GM12878 (cell line): ENCODE measurements around the gene DIP2C. TPM values are rescaled to one million over a fixed set of nuclear protein-coding genes. Genes with fewer than 3 reads are reported as not detected.

Source experiments
- ATAC-seq: fragments of 200-7000 bp; cut with Tn5 transposase; 3 replicates; pipeline ENCODE4 v1.9.1; 2020; ENCODE audit warnings: mild to moderate bottlenecking, moderate library complexity
- BruUV-seq: library from RNA; stranded (reverse); fragments of 400-500 nt; replicated peaks from 2 replicates; lab custom pipeline; 2021; lab: Mats Ljungman, UMichigan
- CTCF ChIA-PET: fragments of 300-600 bp; sonication (Branson Sonifier 250); formaldehyde crosslinking; extraction: SDS; loops from one replicate; lab custom pipeline; 2021; ENCODE audit warnings: inconsistent platforms; lab: Yijun Ruan, JAX
- POLR2A ChIA-PET: fragments of 350-600 bp; formaldehyde crosslinking; extraction: SDS; loops from one replicate; lab custom pipeline; 2021; ENCODE audit warnings: inconsistent platforms; lab: Charles Lee
- RAD21 ChIA-PET: fragments of 300-600 bp; sonication (Branson Sonifier 250); formaldehyde crosslinking; loops from one replicate; lab custom pipeline; 2023; ENCODE audit warnings: antibody characterized with exemption; ENCODE audit not compliant: unreplicated experiment; lab: Charles Lee
- SMC1A ChIA-PET: fragments of 300-600 bp; sonication (Branson Sonifier 250); formaldehyde crosslinking; loops from one replicate; lab custom pipeline; 2023; ENCODE audit not compliant: unreplicated experiment, uncharacterized antibody; lab: Charles Lee
- DNase-seq: peaks from one replicate; pipeline ENCODE4 v3.0.0-alpha.2; 2011; ENCODE audit warnings: low read depth, low spot score
- FAIRE-seq: peaks from 3 replicates; lab custom pipeline; 2011; peaks lifted over from hg19 to GRCh38; lab: Jason Lieb, UNC
- H2AFZ ChIP-seq: 2 replicates; pipeline ENCODE4 v1.6.0; 2011; ENCODE audit warnings: low read depth, low read length, control low read depth; ENCODE audit not compliant: control insufficient read depth
- H3K27ac ChIP-seq: 2 replicates; pipeline ENCODE4 v1.5.1; 2011; ENCODE audit warnings: control low read depth; ENCODE audit not compliant: control insufficient read depth, insufficient read depth
- H3K27me3 ChIP-seq, 2 experiments: replicated peaks in 1 of 2; 2 replicates each; pipeline versions ENCODE4 v1.6.0 to v1.6.1; 2011; ENCODE audit warnings: low read length in 1 of 2; ENCODE audit not compliant: control insufficient read depth in 2 of 2, insufficient read depth in 2 of 2
- H3K36me3 ChIP-seq, 2 experiments: 2 replicates each; pipeline ENCODE4 v1.5.1; 2011; ENCODE audit warnings: low read length in 1 of 2; ENCODE audit not compliant: control insufficient read depth in 2 of 2, insufficient read depth in 2 of 2
- H3K4me1 ChIP-seq: 2 replicates; pipeline ENCODE4 v1.6.1; 2011; ENCODE audit warnings: mild to moderate bottlenecking, low read length, moderate library complexity, mixed read lengths; ENCODE audit not compliant: control insufficient read depth, insufficient read depth
- H3K4me2 ChIP-seq: 2 replicates; pipeline ENCODE4 v1.6.0; 2011; ENCODE audit warnings: control low read depth; ENCODE audit not compliant: control insufficient read depth, insufficient read depth
- H3K4me3 ChIP-seq: fragments of 200-600 bp; sonication (generic); 2 replicates; pipeline ENCODE4 v1.5.1; 2016
- H3K79me2 ChIP-seq: 2 replicates; pipeline ENCODE4 v1.6.0; 2011; ENCODE audit warnings: low read length; ENCODE audit not compliant: control insufficient read depth, insufficient read depth
- H3K9ac ChIP-seq: 2 replicates; pipeline ENCODE4 v1.8.0; 2011; ENCODE audit warnings: low read length, control low read depth, mixed read lengths; ENCODE audit not compliant: control insufficient read depth, insufficient read depth
- H3K9me3 ChIP-seq: replicated peaks from 3 replicates; pipeline ENCODE4 v1.5.1; 2011; ENCODE audit warnings: mild to moderate bottlenecking, low read length; ENCODE audit not compliant: control insufficient read depth, insufficient read depth
- H4K20me1 ChIP-seq: 2 replicates; pipeline ENCODE4 v1.6.0; 2011; ENCODE audit not compliant: control insufficient read depth, insufficient read depth
- CEBPB ChIP-seq, 2 experiments: fragments of 150-350 bp in 1 of 2; IDR thresholded peaks; 2 replicates each; pipeline ENCODE4 v1.6.1; 2012 to 2014; ENCODE audit warnings: low read depth in 2 of 2, low read length in 2 of 2, borderline replicate concordance in 1 of 2, inconsistent platforms in 1 of 2
- EZH2 ChIP-seq: IDR thresholded peaks from 2 replicates; pipeline ENCODE4 v1.6.1; 2012; ENCODE audit warnings: low read depth, mild to moderate bottlenecking, control low read depth, inconsistent platforms, low read length, borderline replicate concordance; ENCODE audit not compliant: control insufficient read depth
- GATAD2B ChIP-seq: fragments of 450-650 bp; conservative IDR thresholded peaks from 2 replicates; pipeline ENCODE4 v1.6.1; 2017; ENCODE audit warnings: low read depth, mild to moderate bottlenecking, moderate library complexity
- KDM1A ChIP-seq: fragments of 200-600 bp; sonication (generic); IDR thresholded peaks from 2 replicates; pipeline ENCODE4 v1.6.1; 2016; ENCODE audit warnings: borderline replicate concordance
- LARP7 ChIP-seq: fragments of 450-650 bp; IDR thresholded peaks from 2 replicates; pipeline ENCODE4 v1.6.1; 2017; ENCODE audit warnings: mild to moderate bottlenecking
- PAX5 ChIP-seq: IDR thresholded peaks from 2 replicates; pipeline ENCODE4 v1.6.1; 2011; ENCODE audit warnings: low read depth, low read length, borderline replicate concordance
- RAD21 ChIP-seq: IDR thresholded peaks from 2 replicates; pipeline ENCODE4 v1.6.1; 2011; ENCODE audit warnings: mild to moderate bottlenecking, low read depth, low read length, moderate library complexity; ENCODE audit not compliant: insufficient read depth
- SMARCA5 ChIP-seq: fragments of 450-650 bp; IDR thresholded peaks from 2 replicates; pipeline ENCODE4 v1.6.1; 2017; ENCODE audit warnings: mild to moderate bottlenecking
- SREBF2 ChIP-seq: IDR thresholded peaks from 2 replicates; pipeline ENCODE4 v1.6.1; 2012; ENCODE audit warnings: mild to moderate bottlenecking, low read length
- TBL1XR1 ChIP-seq: IDR thresholded peaks from 2 replicates; pipeline ENCODE4 v1.6.1; 2012; ENCODE audit warnings: low read depth, low read length, improper control_type of control experiment
- TCF3 ChIP-seq: IDR thresholded peaks from 2 replicates; pipeline ENCODE4 v1.6.1; 2012; ENCODE audit warnings: low read depth, mild to moderate bottlenecking, low read length, borderline replicate concordance; ENCODE audit not compliant: insufficient read depth
- ZNF207 ChIP-seq: fragments of 450-650 bp; IDR thresholded peaks from 2 replicates; pipeline ENCODE4 v1.6.1; 2014; ENCODE audit warnings: antibody characterized with exemption, mild to moderate bottlenecking, borderline replicate concordance
- WGBS: methylation state at CpG from one replicate; pipeline ENCODE4 v1.1.6; 2016; ENCODE audit warnings: low lambda C conversion rate; ENCODE audit not compliant: insufficient replicate concordance, insufficient coverage; ENCODE audit errors: missing lambda C conversion rate; 5-methylcytosine and 5-hydroxymethylcytosine counted together
- in situ Hi-C: fragments of 300-500 bp; cut with MboI; formaldehyde crosslinking; loops from 9 replicates; pipeline ENCODE4 v1.14.3; 2018; ENCODE audit warnings: mixed read lengths
- intact Hi-C: fragments of 100-400 bp; cut with micrococcal nuclease; formaldehyde crosslinking; loops from one replicate; pipeline ENCODE4 v1.14.2; 2022; ENCODE audit not compliant: unreplicated experiment
- polyA plus RNA-seq, 11 experiments: library from polyadenylated mRNA; depleted of rRNA in 4 of 11; unstranded in 6 of 11; stranded (reverse) in 5 of 11; fragments of >200 nt; fragmentation: Nextera tagmentation in 4 of 11; fragmentation: Illumina TruSeq in 1 of 11; extraction: Ambion mirVana in 4 of 11; extraction: Trizol in 1 of 11; gene quantifications; 1 replicate in 1 of 11; 2 replicates in 10 of 11; pipeline versions ENCODE4 v1.2.1 to v1.2.3, GENCODE V29; 2011 to 2016; ENCODE audit warnings: inconsistent platforms in 2 of 11, missing spikeins in 2 of 11, low read depth in 1 of 11
- total RNA-seq, 4 experiments: library from RNA; depleted of rRNA in 3 of 4; stranded (reverse); fragments of >200 nt in 3 of 4; fragmentation: Illumina TruSeq in 1 of 4; extraction: Trizol in 1 of 4; gene quantifications; 2 replicates each; pipeline versions ENCODE4 v1.2.1 to v1.2.3, GENCODE V29; 2013 to 2021

Gene DIP2C
- total and polyA plus RNA-seq, 10 of the 15 experiments (the other 5 are each of a cell fraction or from before 2014, with no cell fraction given): 0.01 to 0.10 (median 0.06) TPM

DNA sequence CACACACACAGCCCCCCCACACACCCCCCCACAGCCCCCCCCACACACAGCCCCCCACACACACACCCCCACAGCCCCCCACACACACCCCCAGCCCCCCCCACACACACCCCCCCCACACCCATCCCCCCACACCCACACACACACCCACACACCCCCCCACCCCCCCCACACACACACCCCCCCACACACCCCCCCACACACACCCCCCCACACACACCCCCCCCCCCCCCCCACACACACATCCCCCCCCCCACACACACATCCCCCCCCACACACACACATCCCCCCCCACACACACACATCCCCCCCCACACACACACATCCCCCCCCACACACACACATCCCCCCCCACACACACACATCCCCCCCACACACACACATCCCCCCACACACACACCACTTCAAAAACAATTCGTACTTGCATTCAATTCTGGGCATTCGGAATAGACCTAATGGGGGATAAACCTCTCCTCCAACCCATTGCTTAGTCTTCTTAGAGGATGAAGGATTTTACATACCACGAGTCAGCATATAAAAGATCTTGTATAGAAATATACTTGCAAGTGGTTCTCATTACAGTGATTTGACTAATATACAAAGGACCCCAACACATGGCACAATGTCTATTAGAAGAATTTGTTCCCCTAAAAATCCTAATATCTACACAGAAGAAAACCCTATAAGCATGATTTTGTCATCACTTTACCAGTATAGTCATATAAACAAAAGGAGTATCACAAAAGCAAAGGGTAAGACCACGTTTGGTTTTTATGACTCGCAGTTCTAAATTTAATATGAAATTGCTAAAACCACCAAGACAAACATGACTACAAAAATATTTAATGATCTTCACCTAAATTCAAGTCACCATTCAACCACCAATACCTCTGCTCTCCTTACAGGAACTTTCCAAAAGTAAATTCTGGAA is 80.9 kb downstream of the DIP2C start (continued):
- TF ChIP-seq GATAD2B: no peak
- TF ChIP-seq TBL1XR1: no peak
- no peak for TF ChIP-seq SREBF2
- no peak for TF ChIP-seq ZNF207

DNA sequence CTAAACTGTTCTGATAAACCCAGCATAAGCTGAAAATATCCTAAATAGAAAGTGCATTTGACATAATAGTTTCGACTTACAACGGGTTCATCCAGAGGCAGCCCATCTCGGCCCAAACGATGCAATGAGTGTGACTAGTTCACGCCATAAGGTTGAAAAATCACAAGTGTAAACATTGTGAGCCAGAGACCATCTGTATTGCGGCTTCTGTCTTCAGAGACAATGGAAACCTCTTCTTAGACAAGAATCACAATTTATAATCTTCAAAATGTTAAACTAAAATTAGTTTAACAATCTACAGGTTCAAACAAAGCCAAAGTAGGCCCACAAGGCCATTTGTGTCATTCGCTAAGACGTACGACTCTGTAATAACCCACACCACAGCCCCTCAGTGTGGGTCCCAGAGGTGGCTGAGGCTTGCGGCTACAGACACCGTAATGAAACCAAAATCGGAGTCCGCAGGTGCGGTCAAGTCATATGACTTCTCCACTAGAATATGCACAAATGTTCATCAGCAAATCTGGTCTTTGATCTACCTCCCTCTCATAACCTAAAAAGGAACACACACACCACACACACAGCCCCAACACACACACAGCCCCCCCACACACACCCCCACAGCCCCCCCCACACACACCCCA is 81.8 kb downstream of the DIP2C start:
- no peak overlapping the region for H3K4me2 ChIP-seq
- no peaks in the 10 kb centered on the region for H3K79me2 ChIP-seq
- no peaks in the 10 kb centered on the region for H3K9me3 ChIP-seq
- no peak overlapping the region for H3K27ac ChIP-seq
- TF ChIP-seq LARP7: no peak
- TF ChIP-seq PAX5: no peak
- no peak for TF ChIP-seq EZH2
- no peak for TF ChIP-seq RAD21
- no peak for TF ChIP-seq TCF3
- TF ChIP-seq KDM1A: no peak
- TF ChIP-seq SMARCA5: no peak
- TF ChIP-seq CEBPB (IDR thresholded peaks at IDR 0.05; ENCODE audit: borderline replicate concordance in 1 of 2, low read depth in 2 of 2, low read length in 2 of 2): no peak
- BruUV-seq: no TSS peak
- in situ Hi-C loops: no loop called here
- POLR2A ChIA-PET: no interaction called here
- ATAC-seq (no peak), DNase-seq (no peak), FAIRE-seq (no peak)
- no peaks in the 10 kb centered on the region; a peak in 2 of 4 replicates for H3K27me3 ChIP-seq
- intact Hi-C loops: no loop called here
- H3K9ac ChIP-seq: no peak overlapping the region
- H3K4me1 ChIP-seq: no peaks in the 10 kb centered on the region
- WGBS: 82% methylated on average over 14 of the region's 14 CpGs
- H4K20me1 ChIP-seq: no peaks in the 10 kb centered on the region
- H3K36me3 ChIP-seq: no peaks in the 10 kb centered on the region
- SMC1A ChIA-PET: no interaction called here
- CTCF ChIA-PET: no interaction called here
- H3K4me3 ChIP-seq: no peak overlapping the region
- no peak overlapping the region for H2AFZ ChIP-seq
- RAD21 ChIA-PET: no interaction called here
